ENCODE measurements around the gene FAF1. TPM values are rescaled to one million over a fixed set of nuclear protein-coding genes. Genes with fewer than 3 reads are reported as not detected.

The FAF1 gene
- total and polyA plus RNA-seq, 4 donors = 8.6 to 45.0 (median 18.2) TPM

GRCh38 chr1:50833216-50833615, 126.9 kb downstream of the FAF1 start (continued):
- TF ChIP-seq TAF1 (conservative IDR thresholded peaks at IDR 0.05) = no peak

- Histone ChIP-seq H3K4me3 (ENCODE audit: low read depth in 1 of 3, low read length in 3 of 3) (no peak overlapping the region), H3K4me1 (ENCODE audit: control insufficient read depth in 4 of 4, insufficient read depth in 4 of 4, low read length in 3 of 4) (peaks cover 8 to 15% (median 10%) of the 10 kb centered on the region in 4 donors), H3K36me3 (ENCODE audit: control insufficient read depth in 4 of 4, insufficient read depth in 3 of 4, low read depth in 1 of 4, low read length in 3 of 4) (no peaks in the 10 kb centered on the region), H3K9ac (ENCODE audit: low read depth in 1 of 2, low read length in 2 of 2) (no peak overlapping the region), H3K27ac (ENCODE audit: low read depth in 1 of 2, low read length in 2 of 2) (no peak overlapping the region), H3K9me3 (ENCODE audit: control insufficient read depth in 4 of 4, low read length in 3 of 4) (no peaks in the 10 kb centered on the region), H3K27me3 (ENCODE audit: control insufficient read depth in 4 of 4, insufficient read depth in 4 of 4, low read length in 3 of 4) (no peaks in the 10 kb centered on the region)
- DNase-seq (ENCODE audit: low spot score) = no peak
- TF ChIP-seq ATF3 (IDR thresholded peaks at IDR 0.05) (no peak), HNF4G (IDR thresholded peaks at IDR 0.05) (no peak), GABPA (IDR thresholded peaks at IDR 0.05 in 1 of 2, conservative IDR thresholded peaks at IDR 0.05 in 1 of 2) (no peak), RXRA (IDR thresholded peaks at IDR 0.05) (no peak), SP1 (IDR thresholded peaks at IDR 0.05) (no peak), JUND (IDR thresholded peaks at IDR 0.05) (no peak), FOXA2 (IDR thresholded peaks at IDR 0.05) (no peak), YY1 (IDR thresholded peaks at IDR 0.05) (no peak), RAD21 (IDR thresholded peaks at IDR 0.05) (no peak), REST (IDR thresholded peaks at IDR 0.05) (no peak), FOXA1 (IDR thresholded peaks at IDR 0.05) (no peak), TAF1 (conservative IDR thresholded peaks at IDR 0.05) (no peak), HNF4A (conservative IDR thresholded peaks at IDR 0.05) (no peak), EGR1 (IDR thresholded peaks at IDR 0.05; ENCODE audit: low read depth in 2 of 2) (no peak), CTCF (IDR thresholded peaks at IDR 0.05; ENCODE audit: low read depth, low read length, missing input control) (no peak), NR2F2 (IDR thresholded peaks at IDR 0.05) (no peak)
- WGBS = 95% methylated on average over 1 of the region's 1 CpG
These were observed 127.9 kb downstream of the FAF1 start for GRCh38 chr1:50832167-50832566.

GRCh38 chr1:50831300-50832061, 128.6 kb downstream of the FAF1 start:
- Histone ChIP-seq H3K9ac (ENCODE audit: low read depth in 1 of 2, low read length in 2 of 2) (no peak overlapping the region), H3K4me3 (ENCODE audit: low read depth in 1 of 3, low read length in 3 of 3) (no peak overlapping the region), H3K27ac (ENCODE audit: low read depth in 1 of 2, low read length in 2 of 2) (no peak overlapping the region), H3K4me1 (ENCODE audit: control insufficient read depth in 4 of 4, insufficient read depth in 4 of 4, low read length in 3 of 4) (peaks cover 8 to 15% (median 10%) of the 10 kb centered on the region in 4 donors), H3K36me3 (ENCODE audit: control insufficient read depth in 4 of 4, insufficient read depth in 3 of 4, low read depth in 1 of 4, low read length in 3 of 4) (no peaks in the 10 kb centered on the region), H3K9me3 (ENCODE audit: control insufficient read depth in 4 of 4, low read length in 3 of 4) (no peaks in the 10 kb centered on the region), H3K27me3 (ENCODE audit: control insufficient read depth in 4 of 4, insufficient read depth in 4 of 4, low read length in 3 of 4) (no peaks in the 10 kb centered on the region)
- DNase-seq (ENCODE audit: low spot score) = no peak
- WGBS = 98% methylated on average over 5 of the region's 5 CpGs
- TF ChIP-seq HNF4A (conservative IDR thresholded peaks at IDR 0.05) (no peak), RXRA (IDR thresholded peaks at IDR 0.05) (no peak), JUND (IDR thresholded peaks at IDR 0.05) (no peak), MAX (IDR thresholded peaks at IDR 0.05) (no peak), ZBTB33 (IDR thresholded peaks at IDR 0.05) (no peak), EGR1 (IDR thresholded peaks at IDR 0.05; ENCODE audit: low read depth in 2 of 2) (no peak), FOXA1 (IDR thresholded peaks at IDR 0.05) (no peak), REST (IDR thresholded peaks at IDR 0.05) (no peak), GABPA (IDR thresholded peaks at IDR 0.05 in 1 of 2, conservative IDR thresholded peaks at IDR 0.05 in 1 of 2) (no peak), YY1 (IDR thresholded peaks at IDR 0.05) (no peak), TAF1 (conservative IDR thresholded peaks at IDR 0.05) (no peak), RAD21 (IDR thresholded peaks at IDR 0.05) (no peak)

All from liver (tissue), 9 donors.